HEK293 (cell line): ENCODE data around the gene SRR.

Experiments
- CTCF ChIP-seq: fragments of 450-650 bp; formaldehyde crosslinking; IDR thresholded peaks from 2 replicates; pipeline ENCODE4 v1.5.1; 2016; ENCODE audit warnings: missing biosample characterization, missing genetic modification characterization
- REPIN1 ChIP-seq: fragments of 450-650 bp; formaldehyde crosslinking; IDR thresholded peaks from 2 replicates; pipeline ENCODE4 v1.5.1; 2017; ENCODE audit warnings: missing biosample characterization, missing genetic modification characterization, low read depth
- SALL2 ChIP-seq: fragments of 450-650 bp; formaldehyde crosslinking; IDR thresholded peaks from 2 replicates; pipeline ENCODE4 v1.5.0; 2017; ENCODE audit warnings: missing biosample characterization, mild to moderate bottlenecking, missing genetic modification characterization, borderline replicate concordance
- ZNF174 ChIP-seq: fragments of 450-650 bp; formaldehyde crosslinking; IDR thresholded peaks from 2 replicates; pipeline ENCODE4 v1.5.0; 2017; ENCODE audit warnings: missing biosample characterization, mild to moderate bottlenecking, missing genetic modification characterization
- ZNF654 ChIP-seq: fragments of 450-650 bp; formaldehyde crosslinking; IDR thresholded peaks from 2 replicates; pipeline ENCODE4 v1.5.1; 2016; ENCODE audit warnings: low read depth, missing biosample characterization, missing genetic modification characterization
- ZNF785 ChIP-seq: fragments of 450-650 bp; formaldehyde crosslinking; IDR thresholded peaks from 2 replicates; pipeline ENCODE4 v1.5.1; 2016; ENCODE audit warnings: missing biosample characterization, missing genetic modification characterization
- TF ChIP-seq, protein P1 (sequence below): fragments of 450-650 bp; formaldehyde crosslinking; IDR thresholded peaks from 2 replicates; pipeline ENCODE4 v1.5.1; 2017; ENCODE audit warnings: missing biosample characterization, missing genetic modification characterization

GRCh38 chr17:2271985-2272702 is 31.6 kb upstream of the SRR start:
- no peak for TF ChIP-seq SALL2 (tag by site-specific recombination)
- TF ChIP-seq CTCF (tag by site-specific recombination): no peak
- no peak for TF ChIP-seq ZNF654 (tag by site-specific recombination)
- TF ChIP-seq, protein P1, sequence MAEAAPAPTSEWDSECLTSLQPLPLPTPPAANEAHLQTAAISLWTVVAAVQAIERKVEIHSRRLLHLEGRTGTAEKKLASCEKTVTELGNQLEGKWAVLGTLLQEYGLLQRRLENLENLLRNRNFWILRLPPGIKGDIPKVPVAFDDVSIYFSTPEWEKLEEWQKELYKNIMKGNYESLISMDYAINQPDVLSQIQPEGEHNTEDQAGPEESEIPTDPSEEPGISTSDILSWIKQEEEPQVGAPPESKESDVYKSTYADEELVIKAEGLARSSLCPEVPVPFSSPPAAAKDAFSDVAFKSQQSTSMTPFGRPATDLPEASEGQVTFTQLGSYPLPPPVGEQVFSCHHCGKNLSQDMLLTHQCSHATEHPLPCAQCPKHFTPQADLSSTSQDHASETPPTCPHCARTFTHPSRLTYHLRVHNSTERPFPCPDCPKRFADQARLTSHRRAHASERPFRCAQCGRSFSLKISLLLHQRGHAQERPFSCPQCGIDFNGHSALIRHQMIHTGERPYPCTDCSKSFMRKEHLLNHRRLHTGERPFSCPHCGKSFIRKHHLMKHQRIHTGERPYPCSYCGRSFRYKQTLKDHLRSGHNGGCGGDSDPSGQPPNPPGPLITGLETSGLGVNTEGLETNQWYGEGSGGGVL (tag by site-specific recombination): no peak
- no peak for TF ChIP-seq REPIN1 (tag by site-specific recombination)
- no peak for TF ChIP-seq ZNF785 (tag by site-specific recombination)
- no peak for TF ChIP-seq ZNF174 (tag by site-specific recombination)
